NCI-H146 (cell line): ENCODE results near the gene PTBP3.
"Not testable (repeated sequence)": the region's sequence is repeated elsewhere in the genome, so short reads cannot be mapped to it uniquely, and the experiment has no call there.

Experiments used
- DNase-seq: peaks from one replicate; lab custom pipeline; 2025; lab: John Stamatoyannopoulos, UW

Gene PTBP3

GRCh38 chr9:112203536-112203935 lies 129.9 kb downstream of the PTBP3 start:
- DNase-seq, result no peak

GRCh38 chr9:112200711-112201110 lies 132.7 kb downstream of the PTBP3 start:
- no peak for DNase-seq

GRCh38 chr9:112198646-112199045 lies 134.8 kb downstream of the PTBP3 start:
- no peak for DNase-seq

- no peak for DNase-seq
These were observed 138.4 kb downstream of the PTBP3 start for GRCh38 chr9:112194969-112195431.

GRCh38 chr9:112193572-112194288 lies 139.7 kb downstream of the PTBP3 start:
- peak; percentile 57 for DNase-seq

- DNase-seq, result not testable (repeated sequence)
These were observed 143.1 kb downstream of the PTBP3 start for GRCh38 chr9:112190320-112190719.

- no peak for DNase-seq
These were observed 144.5 kb downstream of the PTBP3 start for GRCh38 chr9:112188884-112189283.

GRCh38 chr9:112187404-112187803 lies 146.0 kb downstream of the PTBP3 start:
- no peak for DNase-seq

- no peak for DNase-seq
These were observed 146.7 kb downstream of the PTBP3 start for GRCh38 chr9:112186695-112187094.

- no peak for DNase-seq
These were observed 148.5 kb downstream of the PTBP3 start for GRCh38 chr9:112184946-112185345.

GRCh38 chr9:112184221-112184620 lies 149.2 kb downstream of the PTBP3 start:
- DNase-seq, result no peak

- DNase-seq, result no peak
These were observed 153.0 kb downstream of the PTBP3 start for GRCh38 chr9:112180387-112180881.

- DNase-seq, result no peak
These were observed 153.6 kb downstream of the PTBP3 start for GRCh38 chr9:112179816-112180215.

GRCh38 chr9:112176524-112176923 lies 156.9 kb downstream of the PTBP3 start:
- DNase-seq, result no peak

- DNase-seq, result no peak
These were observed 157.6 kb downstream of the PTBP3 start for GRCh38 chr9:112175796-112176315.

- DNase-seq, result peak; percentile 63
These were observed 158.2 kb downstream of the PTBP3 start, which contains the start of gene SUSD1 for GRCh38 chr9:112174965-112175795. TSS of gene SUSD1 (minus strand) at chr9:112175297. CDS start at chr9:112175235, 62 bp downstream.

GRCh38 chr9:112174222-112174964 lies 159.0 kb downstream of the PTBP3 start:
- DNase-seq, result peak; percentile 45

GRCh38 chr9:112173489-112174221 lies 159.8 kb downstream of the PTBP3 start:
- DNase-seq, result no peak

GRCh38 chr9:112170968-112171367 lies 162.5 kb downstream of the PTBP3 start:
- no peak for DNase-seq

- DNase-seq, result no peak
These were observed 163.2 kb downstream of the PTBP3 start for GRCh38 chr9:112170235-112170634.

- DNase-seq, result no peak
These were observed 164.1 kb downstream of the PTBP3 start for GRCh38 chr9:112169368-112169767.
